Esophagus mucosa (tissue), 1 donor: ENCODE data around the gene WNT11. TPM values are rescaled to one million over a fixed set of nuclear protein-coding genes. Genes with fewer than 3 reads are reported as not detected.
A peak's percentile ranks its signal among the peaks of the same experiment; 100 is the strongest.

Experiments used
- ATAC-seq: fragments of 200-7000 bp; cut with Tn5 transposase; one replicate; pipeline ENCODE4 v1.9.1; 2020
- total RNA-seq: library from RNA; stranded (reverse); gene quantifications from one replicate; pipeline ENCODE4 v1.2.4, GENCODE V29; 2023
- donor health status: DM: yes; HTN: yes; CAD: no.

Gene WNT11
- total RNA-seq, 1 donor from 2014 or later: 0.08 TPM

DNA sequence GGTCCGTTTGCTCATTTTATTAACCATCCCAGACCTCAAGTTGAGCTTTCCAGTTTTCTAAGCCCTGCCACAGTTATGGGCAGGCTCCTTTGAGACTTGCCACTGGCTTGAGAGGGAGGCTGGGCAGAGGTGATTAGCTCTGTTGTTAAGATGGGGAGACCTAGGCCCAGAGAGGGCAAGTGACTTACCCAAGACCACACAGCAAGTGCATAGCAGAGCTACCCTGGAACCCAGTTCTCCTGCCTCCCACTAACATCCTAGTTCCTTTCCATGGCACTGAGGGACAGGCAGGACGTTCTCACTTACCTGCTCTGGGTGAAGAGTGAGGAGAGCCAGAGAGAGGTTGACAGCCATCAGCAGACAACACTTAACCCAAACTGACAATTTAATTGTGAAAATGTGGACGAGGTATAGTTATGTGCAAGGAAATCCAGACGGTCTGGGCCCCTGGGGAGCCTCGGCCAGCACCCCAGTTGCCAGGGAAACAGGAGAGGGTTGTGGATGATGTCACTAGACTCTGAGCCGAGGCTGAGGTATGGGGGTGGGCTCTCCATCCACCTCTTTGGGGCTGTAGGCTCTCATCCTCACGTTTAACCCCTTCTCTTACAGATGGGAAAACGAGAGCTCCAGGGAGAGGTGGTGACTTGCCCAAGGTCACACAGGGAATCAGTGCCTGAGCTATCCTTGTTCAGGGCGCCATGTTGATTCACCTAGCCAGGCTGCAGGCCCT, 12.3 kb upstream of the WNT11 start:
- peak; percentile 8 for ATAC-seq

- ATAC-seq: no peak
Observed at GRCh38 chr11:76217653-76218160, 11.4 kb upstream of the WNT11 start.

DNA sequence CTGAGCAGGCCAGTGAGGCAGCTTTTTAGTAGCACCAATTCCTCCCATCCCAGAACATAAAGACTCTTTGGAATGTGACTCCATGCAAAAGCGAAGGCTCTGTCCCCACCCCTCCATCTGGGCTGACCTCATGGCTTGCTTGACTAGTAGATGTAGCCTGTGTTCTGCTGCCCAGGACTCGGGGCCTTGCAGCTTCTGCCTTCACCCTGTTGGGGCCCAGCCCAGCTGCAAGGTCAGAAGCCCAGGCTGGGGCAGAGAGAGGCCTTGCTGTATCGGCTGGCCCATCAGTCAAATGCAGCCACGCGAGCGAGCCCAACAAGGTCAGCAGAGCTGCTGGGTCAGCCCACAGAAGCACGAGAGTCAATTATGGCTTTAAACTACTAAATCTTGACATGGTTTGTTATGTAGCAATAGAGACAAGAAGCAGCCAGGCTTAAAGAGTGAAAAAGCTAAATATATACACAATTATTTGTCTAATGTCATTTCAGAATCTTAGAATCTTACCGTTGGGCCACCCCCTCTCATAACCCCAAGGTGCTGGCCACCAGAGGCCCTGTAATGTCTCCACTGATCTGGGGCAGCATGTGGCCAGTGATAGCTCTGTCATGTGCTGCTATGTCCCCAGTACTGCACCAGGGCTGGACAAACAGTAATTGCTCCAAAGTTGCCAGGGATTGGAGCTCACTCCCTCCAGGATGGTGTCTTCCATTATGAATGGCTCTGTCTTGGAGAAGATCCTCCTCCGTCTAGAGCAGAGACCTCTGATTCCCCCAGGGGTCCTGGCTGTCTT, 10.4 kb upstream of the WNT11 start:
- no peak for ATAC-seq

DNA sequence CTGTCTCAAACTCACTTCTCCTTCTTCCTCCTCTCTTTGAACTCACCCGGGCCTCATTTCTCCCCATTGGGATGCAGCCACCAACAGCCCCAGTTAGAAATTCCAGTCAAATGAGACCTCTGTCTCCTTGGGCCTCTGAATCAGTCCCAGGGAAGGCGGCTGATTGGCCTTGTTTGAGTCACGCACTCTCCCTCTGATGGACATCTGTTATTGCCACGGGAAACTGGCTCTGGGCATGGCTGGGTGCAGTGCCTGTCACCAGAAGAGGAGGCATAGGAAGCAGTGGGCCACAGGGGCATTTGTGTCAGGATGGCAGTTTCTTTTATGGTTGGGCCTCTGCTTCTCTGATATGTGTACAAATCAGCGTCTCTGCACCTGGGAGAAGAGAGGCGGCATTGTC, 9.6 kb upstream of the WNT11 start:
- no peak for ATAC-seq

DNA sequence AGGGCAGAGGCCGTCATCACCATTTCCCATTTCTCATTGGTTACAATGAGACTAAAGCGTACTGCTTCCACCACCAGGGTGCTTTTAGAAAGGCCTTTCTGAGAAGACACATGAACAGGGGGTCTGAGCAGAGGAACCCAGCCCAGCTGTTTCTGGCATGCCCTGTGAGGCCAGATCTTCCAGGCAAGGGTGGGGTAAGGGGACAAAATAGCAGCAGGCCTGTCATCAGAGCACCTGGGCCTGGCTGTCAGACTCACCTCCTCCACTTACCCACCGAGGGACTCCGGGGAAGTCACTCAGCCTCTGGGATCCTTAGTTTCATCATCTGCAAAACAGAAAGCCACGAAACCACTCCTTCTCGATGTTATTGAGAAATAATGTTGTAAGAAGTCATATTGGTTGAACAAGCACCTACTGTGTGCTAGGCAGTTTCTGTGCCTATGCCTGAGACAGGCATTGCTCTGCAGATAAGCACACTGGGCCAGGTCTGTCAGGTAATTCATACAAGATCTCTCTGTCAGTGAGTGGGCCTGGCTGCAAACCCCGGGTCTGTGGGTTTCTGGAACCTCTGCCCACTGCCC, 8.8 kb upstream of the WNT11 start:
- ATAC-seq: no peak

- no peak for ATAC-seq
Observed at GRCh38 chr11:76214186-76214585, 7.9 kb upstream of the WNT11 start.

DNA sequence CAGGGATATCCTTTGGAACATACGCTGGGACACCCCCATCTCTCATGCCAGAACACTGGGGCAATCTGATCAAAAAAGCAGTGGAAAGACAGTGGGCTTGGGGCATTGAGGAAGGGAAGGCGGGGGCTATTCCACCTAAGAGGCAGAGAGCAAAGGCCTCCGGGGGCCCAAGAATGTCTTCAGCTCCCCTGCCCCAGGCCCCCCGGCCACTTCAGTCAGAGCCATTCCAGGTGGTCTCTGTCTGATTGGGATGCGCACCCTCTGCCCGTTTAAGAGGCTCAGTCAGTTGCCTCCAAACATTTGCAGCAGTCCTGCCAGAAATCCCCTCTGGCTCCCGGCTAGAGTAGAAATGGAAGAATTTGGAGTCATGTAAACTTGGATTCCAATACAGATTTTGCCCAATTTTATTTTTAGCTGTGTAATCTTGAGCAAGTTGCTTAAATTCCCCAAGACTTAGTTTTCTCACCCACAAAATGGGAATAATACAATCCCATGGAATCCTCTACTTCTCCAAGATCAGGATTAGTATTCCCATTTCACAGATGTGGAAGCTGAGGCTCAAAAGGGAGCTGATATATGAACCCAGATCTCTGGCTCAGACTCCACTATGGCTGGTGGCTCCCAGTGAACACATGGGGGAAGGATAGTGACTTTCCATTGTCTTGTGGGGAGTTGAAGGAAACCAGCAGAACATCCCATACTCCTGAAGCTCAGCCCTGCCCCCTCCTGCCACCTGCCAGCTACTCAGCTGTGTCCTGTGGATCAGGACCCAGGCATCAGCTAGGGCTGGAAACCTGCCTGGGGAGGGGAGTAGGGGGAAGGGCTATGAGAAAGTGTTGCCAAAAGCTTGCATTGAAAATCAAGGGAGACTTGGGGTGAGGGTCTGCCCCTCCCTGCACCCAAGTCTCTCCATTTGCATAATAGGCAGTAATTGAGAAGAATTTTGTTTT, 6.1 kb upstream of the WNT11 start:
- ATAC-seq: no peak

GRCh38 chr11:76210931-76211851, 4.9 kb upstream of the WNT11 start:
- no peak for ATAC-seq

GRCh38 chr11:76209973-76210930, 4.0 kb upstream of the WNT11 start:
- ATAC-seq: peak; percentile 46

DNA sequence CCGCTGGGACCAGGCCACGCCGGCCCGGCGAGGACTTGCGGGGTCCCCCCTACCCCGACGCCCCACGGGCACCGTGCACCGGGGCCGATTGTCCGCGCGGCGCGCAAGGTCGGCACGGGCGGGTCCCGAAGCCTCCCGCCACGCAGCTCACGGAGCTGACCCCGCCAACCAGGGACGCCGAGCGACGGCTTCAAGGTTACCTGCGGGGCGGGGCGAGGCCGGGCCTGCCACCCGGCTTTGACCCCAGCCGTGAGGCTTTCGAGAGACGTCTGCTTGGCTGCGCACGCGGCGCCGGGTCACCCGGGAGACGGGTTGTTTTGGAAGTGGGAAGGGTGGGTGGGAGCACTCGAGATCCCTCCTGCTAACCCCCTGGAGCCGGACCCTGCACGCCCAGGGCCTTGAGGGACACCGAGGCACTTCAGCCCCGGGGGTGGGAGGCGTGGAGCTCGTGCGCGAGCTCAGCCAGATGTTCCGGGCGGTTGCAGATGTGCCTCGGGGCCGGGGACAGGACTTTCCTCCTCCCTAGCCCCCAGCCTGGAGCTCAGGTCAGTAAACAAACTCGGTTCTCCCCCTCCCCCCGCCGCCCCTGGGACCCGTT, 3.2 kb upstream of the WNT11 start:
- no peak for ATAC-seq

GRCh38 chr11:76208438-76209374, 2.4 kb upstream of the WNT11 start:
- ATAC-seq: peak; percentile 48

DNA sequence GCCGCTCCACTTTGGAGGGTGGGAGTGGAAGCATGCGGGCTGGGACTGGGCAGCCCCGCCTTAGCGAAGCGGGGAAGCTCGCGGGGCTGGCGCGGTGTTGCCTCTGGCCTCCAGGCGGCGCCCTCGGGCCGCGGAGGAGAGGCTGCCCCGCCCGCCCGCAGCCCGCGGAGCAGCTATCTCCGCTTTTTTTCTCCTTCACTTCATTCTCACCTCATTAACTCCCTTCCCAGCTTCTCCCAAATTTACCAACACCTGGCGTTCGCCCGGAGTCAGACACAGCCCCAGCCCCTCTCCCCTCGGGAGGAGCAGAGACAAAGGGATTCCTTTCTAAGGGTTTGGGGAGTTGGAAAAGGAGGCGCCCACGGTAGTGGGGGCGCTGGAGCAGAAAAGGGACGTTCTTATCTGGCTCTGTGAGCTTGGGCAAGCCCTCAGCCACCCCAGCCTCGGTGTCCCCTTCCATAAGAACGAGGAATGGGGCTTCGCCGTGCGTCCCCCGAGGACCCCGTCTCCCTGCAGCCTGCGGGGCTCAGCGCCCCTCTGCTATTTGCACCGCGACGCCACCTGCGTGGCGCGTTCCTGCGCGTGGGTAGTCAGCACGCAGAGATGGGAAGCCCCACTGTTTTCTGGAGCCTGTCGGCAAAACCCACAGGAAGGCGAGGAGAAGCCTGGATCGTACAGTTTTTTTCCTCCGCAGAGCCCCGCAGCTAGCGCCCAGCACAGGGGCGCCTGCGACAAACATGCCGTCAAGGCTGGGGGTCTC, 1.5 kb upstream of the WNT11 start:
- ATAC-seq: peak; percentile 73

GRCh38 chr11:76206077-76206326, 300 bp downstream of the WNT11 start:
- ATAC-seq: no peak

GRCh38 chr11:76205252-76206076, 838 bp downstream of the WNT11 start:
- no peak for ATAC-seq

DNA sequence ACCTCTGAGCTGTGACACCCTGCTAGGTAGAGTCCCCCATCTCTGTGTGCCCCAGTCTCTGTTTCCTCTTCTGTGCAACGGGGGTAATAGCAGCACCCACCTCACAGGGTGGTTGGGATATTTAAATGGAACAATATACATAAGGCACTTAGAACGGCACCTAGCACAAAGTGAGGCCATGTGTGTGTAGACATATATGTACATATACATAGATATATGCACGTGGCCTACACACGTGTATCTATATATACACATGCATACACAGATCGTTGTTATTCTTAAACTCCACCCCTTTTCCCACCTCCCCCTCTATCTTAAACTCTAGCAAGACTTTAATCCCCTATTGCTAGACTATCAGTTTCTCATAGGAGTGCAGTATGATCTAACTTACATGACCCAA, 2.4 kb downstream of the WNT11 start:
- no peak for ATAC-seq

- ATAC-seq: no peak
Observed at GRCh38 chr11:76203131-76203925, 3.0 kb downstream of the WNT11 start.
